CD14-positive monocyte (primary cell): Measurements from ENCODE around the gene AGBL1. TPM values are rescaled to one million over a fixed set of nuclear protein-coding genes. Genes with fewer than 3 reads are reported as not detected.

ENCODE experiments used
- DNase-seq, 3 donors: peaks; one replicate each; pipeline ENCODE4 v3.0.0-alpha.2; 2011 to 2022
- H2AFZ ChIP-seq: 2 replicates; pipeline ENCODE4 v1.6.0; 2012; ENCODE audit warnings: mild to moderate bottlenecking, low read depth, low read length, inconsistent platforms; ENCODE audit not compliant: insufficient read depth, poor library complexity, severe bottlenecking
- H3K27ac ChIP-seq, 2 donors: 1 replicate in 1 of 2; 2 replicates in 1 of 2; pipeline ENCODE4 v1.5.1; 2012 to 2013; ENCODE audit warnings: low read length in 2 of 2, control low read depth in 1 of 2, inconsistent platforms in 1 of 2, low read depth in 1 of 2, mild to moderate bottlenecking in 1 of 2
- H3K27me3 ChIP-seq, 2 donors: one replicate each; pipeline versions ENCODE4 v1.6.0 to v1.6.1; 2011 to 2013; ENCODE audit warnings: low read length in 2 of 2; ENCODE audit not compliant: control insufficient read depth in 2 of 2, insufficient read depth in 2 of 2
- H3K36me3 ChIP-seq, 2 donors: replicated peaks in 1 of 2; 1 replicate in 1 of 2; 2 replicates in 1 of 2; pipeline versions ENCODE4 v1.5.1 to v1.6.1; 2012 to 2013; ENCODE audit warnings: low read length in 2 of 2, control low read depth in 1 of 2, inconsistent platforms in 1 of 2, mild to moderate bottlenecking in 1 of 2; ENCODE audit not compliant: insufficient read depth in 2 of 2, control insufficient read depth in 1 of 2
- H3K4me1 ChIP-seq, 2 donors: 1 replicate in 1 of 2; 2 replicates in 1 of 2; pipeline versions ENCODE4 v1.5.1 to v1.6.1; 2012 to 2013; ENCODE audit warnings: low read length in 2 of 2, control low read depth in 1 of 2, inconsistent platforms in 1 of 2, mild to moderate bottlenecking in 1 of 2, moderate library complexity in 1 of 2; ENCODE audit not compliant: insufficient read depth in 2 of 2, control insufficient read depth in 1 of 2
- H3K4me2 ChIP-seq: replicated peaks from 2 replicates; pipeline ENCODE3; 2012; ENCODE audit warnings: low read length, moderate library complexity, mild to moderate bottlenecking; ENCODE audit not compliant: poor library complexity, severe bottlenecking; ENCODE audit errors: extremely low read depth
- H3K4me3 ChIP-seq, 3 experiments: fragments of 200-600 bp in 1 of 3; sonication (generic) in 1 of 3; replicated peaks in 1 of 3; 1 replicate in 2 of 3; 2 replicates in 1 of 3; pipeline ENCODE4 v1.5.1; 2011 to 2013; ENCODE audit warnings: low read length in 3 of 3, mild to moderate bottlenecking in 3 of 3, control low read depth in 2 of 3, low read depth in 2 of 3, inconsistent platforms in 1 of 3, moderate library complexity in 1 of 3
- H3K79me2 ChIP-seq: 2 replicates; pipeline ENCODE4 v1.6.0; 2012; ENCODE audit warnings: mild to moderate bottlenecking, control low read depth, inconsistent platforms, low read length, moderate library complexity; ENCODE audit not compliant: insufficient read depth
- H3K9ac ChIP-seq: 2 replicates; pipeline ENCODE4 v1.6.0; 2017; ENCODE audit warnings: low read length, mild to moderate bottlenecking; ENCODE audit not compliant: insufficient read depth, poor library complexity, severe bottlenecking
- H3K9me3 ChIP-seq, 2 donors: replicated peaks in 1 of 2; 1 replicate in 1 of 2; 2 replicates in 1 of 2; pipeline versions ENCODE4 v1.5.1 to v1.6.1; 2012 to 2013; ENCODE audit warnings: low read length in 2 of 2, control low read depth in 1 of 2; ENCODE audit not compliant: control insufficient read depth in 1 of 2, insufficient read depth in 1 of 2
- H4K20me1 ChIP-seq: 2 replicates; pipeline ENCODE4 v1.6.0; 2012; ENCODE audit warnings: mild to moderate bottlenecking, low read length, control low read depth, moderate library complexity; ENCODE audit not compliant: insufficient read depth
- H3K27ac Mint-ChIP-seq, 7 donors: one replicate each; pipeline ENCODE4 v1.8.0; 2020; ENCODE audit warnings: mild to moderate bottlenecking in 7 of 7, mixed read lengths in 7 of 7, moderate library complexity in 6 of 7, inconsistent platforms in 2 of 7
- H3K27me3 Mint-ChIP-seq, 3 donors: one replicate each; pipeline ENCODE4 v1.8.0; 2021 to 2022; ENCODE audit warnings: low read depth in 3 of 3, mild to moderate bottlenecking in 3 of 3, mixed read lengths in 3 of 3, moderate library complexity in 3 of 3, inconsistent platforms in 1 of 3
- H3K36me3 Mint-ChIP-seq, 2 donors: one replicate each; pipeline ENCODE4 v1.8.0; 2020; ENCODE audit warnings: mixed read lengths in 2 of 2, inconsistent platforms in 1 of 2, mild to moderate bottlenecking in 1 of 2
- H3K4me1 Mint-ChIP-seq: one replicate; pipeline ENCODE4 v1.8.0; 2020; ENCODE audit warnings: mild to moderate bottlenecking, mixed read lengths
- H3K4me3 Mint-ChIP-seq, 2 donors: one replicate each; pipeline ENCODE4 v1.8.0; 2020; ENCODE audit warnings: mild to moderate bottlenecking in 2 of 2, mixed read lengths in 2 of 2, moderate library complexity in 1 of 2
- H3K9me3 Mint-ChIP-seq, 7 donors: one replicate each; pipeline ENCODE4 v1.8.0; 2020 to 2022; ENCODE audit warnings: mixed read lengths in 7 of 7, mild to moderate bottlenecking in 6 of 7, moderate library complexity in 6 of 7, inconsistent platforms in 2 of 7
- CTCF ChIP-seq: fragments of 200-600 bp; IDR thresholded peaks from one replicate; pipeline ENCODE4 v1.8.0; 2022; ENCODE audit warnings: antibody characterized with exemption, mild to moderate bottlenecking
- WGBS: methylation state at CpG from one replicate; pipeline ENCODE4 v1.1.5; 2013; ENCODE audit warnings: missing lambda C conversion rate; ENCODE audit not compliant: insufficient coverage; 5-methylcytosine and 5-hydroxymethylcytosine counted together
- intact Hi-C, 2 donors: fragments of 100-400 bp; cut with micrococcal nuclease; formaldehyde crosslinking; loops; one replicate each; pipeline versions ENCODE4 v1.15.0 to v1.15.1; 2023
- polyA plus RNA-seq, 3 donors: library from polyadenylated mRNA; depleted of rRNA in 1 of 3; unstranded in 2 of 3; stranded (reverse) in 1 of 3; fragments of 300-500 nt in 2 of 3; fragments of >200 nt in 1 of 3; fragmentation: Illumina TruSeq in 2 of 3; gene quantifications; 1 replicate in 2 of 3; 2 replicates in 1 of 3; pipeline ENCODE4 v1.2.3, GENCODE V29; 2012 to 2021

The AGBL1 gene
- polyA plus RNA-seq, 3 donors: not detected

- H3K4me2 ChIP-seq: no peak overlapping the region
- no peak overlapping the region for H2AFZ ChIP-seq
- H3K9me3 Mint-ChIP-seq: peaks cover 0 to 2% (median 0%) of the 10 kb centered on the region in 7 donors
- H3K27me3 Mint-ChIP-seq: peaks cover 2 to 4% (median 3%) of the 10 kb centered on the region in 3 donors
- no peak overlapping the region for H3K4me3 Mint-ChIP-seq
- no peak overlapping the region for H3K27ac ChIP-seq
- H3K27me3 ChIP-seq: no peaks in the 10 kb centered on the region
- TF ChIP-seq CTCF: no peak
- H3K36me3 ChIP-seq: no peaks in the 10 kb centered on the region
- intact Hi-C loops: no loop called here
- WGBS: 51% methylated on average over 6 of the region's 8 CpGs
- no peak overlapping the region for H3K27ac Mint-ChIP-seq
- H3K4me1 Mint-ChIP-seq: no peaks in the 10 kb centered on the region
- no peak overlapping the region for H3K9ac ChIP-seq
- no peak overlapping the region for H3K4me3 ChIP-seq
- no peaks in the 10 kb centered on the region for H3K4me1 ChIP-seq
- no peaks in the 10 kb centered on the region for H3K36me3 Mint-ChIP-seq
- DNase-seq: no peak
- H4K20me1 ChIP-seq: no peaks in the 10 kb centered on the region
- no peaks in the 10 kb centered on the region for H3K9me3 ChIP-seq
- H3K79me2 ChIP-seq: no peaks in the 10 kb centered on the region
Measured at GRCh38 chr15:86620641-86621349, 541.1 kb downstream of the AGBL1 start.

GRCh38 chr15:86623236-86623635 lies 543.6 kb downstream of the AGBL1 start:
- H2AFZ ChIP-seq: no peak overlapping the region
- no peak overlapping the region for H3K9ac ChIP-seq
- no peak for TF ChIP-seq CTCF
- no peaks in the 10 kb centered on the region for H3K79me2 ChIP-seq
- H3K4me2 ChIP-seq: no peak overlapping the region
- Mint-ChIP-seq H3K4me3 (no peak overlapping the region), H3K4me1 (no peaks in the 10 kb centered on the region), H3K9me3 (peaks cover 0 to 4% (median 1%) of the 10 kb centered on the region in 7 donors), H3K27ac (no peak overlapping the region), H3K27me3 (peaks cover 0 to 4% (median 3%) of the 10 kb centered on the region in 3 donors), H3K36me3 (no peaks in the 10 kb centered on the region)
- H3K36me3 ChIP-seq: no peaks in the 10 kb centered on the region
- 62% methylated on average over 2 of the region's 2 CpGs for WGBS
- no peaks in the 10 kb centered on the region for H3K9me3 ChIP-seq
- H4K20me1 ChIP-seq: no peaks in the 10 kb centered on the region
- no peak overlapping the region for H3K27ac ChIP-seq
- H3K27me3 ChIP-seq: no peaks in the 10 kb centered on the region
- no peak for DNase-seq
- no peak overlapping the region for H3K4me3 ChIP-seq
- H3K4me1 ChIP-seq: no peaks in the 10 kb centered on the region
- intact Hi-C loops: no loop called here
